T-helper 1 cell treated with Interleukin-12 subunit alpha and Interleukin-12 subunit beta and Interleukin-4 antibody, amounts not matched to agents 30 ng/mL and 1 ng/mL, for 36 hours (primary cell): ENCODE measurements around the gene JHY. TPM values are rescaled to one million over a fixed set of nuclear protein-coding genes. Genes with fewer than 3 reads are reported as not detected.

Source experiments
- intact Hi-C: fragments of 100-400 bp; cut with micrococcal nuclease; formaldehyde crosslinking; loops from one replicate; pipeline ENCODE4 v1.15.1; 2024
- total RNA-seq: library from RNA; stranded (reverse); gene quantifications from 2 replicates; pipeline ENCODE4 v1.2.3, GENCODE V29; 2022

Gene JHY
- total RNA-seq, 1 donor from 2014 or later = 2.9 TPM

- intact Hi-C loops = no loop called here
Observed at GRCh38 chr11:122869622-122870021, 12.9 kb upstream of the JHY start.

GRCh38 chr11:122871302-122871701, 11.3 kb upstream of the JHY start:
- intact Hi-C loops = no loop called here

GRCh38 chr11:122872046-122872445, 10.5 kb upstream of the JHY start:
- intact Hi-C loops = no loop called here

- intact Hi-C loops = no loop called here
Observed at GRCh38 chr11:122874991-122875390, 7.6 kb upstream of the JHY start.

- intact Hi-C loops = no loop called here
Observed at GRCh38 chr11:122877732-122878131, 4.8 kb upstream of the JHY start.

GRCh38 chr11:122879785-122880184, 2.8 kb upstream of the JHY start:
- intact Hi-C loops = loop anchor here (5.0 kb wide), 1 partner anchor 143 kb away; no protein-coding TSS in a partner anchor

- intact Hi-C loops = loop anchor here (5.0 kb wide), 1 partner anchor 139 kb away; no protein-coding TSS in a partner anchor
Observed at GRCh38 chr11:122882857-122883645, 492 bp downstream of the JHY start.

- intact Hi-C loops = loop anchor here (5.0 kb wide), 1 partner anchor 139 kb away; no protein-coding TSS in a partner anchor
Observed at GRCh38 chr11:122883646-122883979, 1.1 kb downstream of the JHY start.

- intact Hi-C loops = no loop called here
Observed at GRCh38 chr11:122888162-122888561, 5.6 kb downstream of the JHY start.

- intact Hi-C loops = no loop called here
Observed at GRCh38 chr11:122893131-122893530, 10.6 kb downstream of the JHY start.

GRCh38 chr11:122895563-122895962, 13.0 kb downstream of the JHY start:
- intact Hi-C loops = no loop called here

GRCh38 chr11:122897606-122898210, 15.1 kb downstream of the JHY start:
- intact Hi-C loops = no loop called here

GRCh38 chr11:122898799-122899198, 16.2 kb downstream of the JHY start:
- intact Hi-C loops = no loop called here

GRCh38 chr11:122900587-122901202, 18.1 kb downstream of the JHY start:
- intact Hi-C loops = no loop called here

GRCh38 chr11:122902951-122903350, 20.4 kb downstream of the JHY start:
- intact Hi-C loops = no loop called here

GRCh38 chr11:122910775-122911174, 28.2 kb downstream of the JHY start:
- intact Hi-C loops = loop anchor here (1.0 kb wide), 1 partner anchor 113 kb away; no protein-coding TSS in a partner anchor

- intact Hi-C loops = no loop called here
Observed at GRCh38 chr11:122917311-122917710, 34.8 kb downstream of the JHY start.

GRCh38 chr11:122918734-122919133, 36.2 kb downstream of the JHY start:
- intact Hi-C loops = no loop called here

- intact Hi-C loops = no loop called here
Observed at GRCh38 chr11:122920579-122920978, 38.0 kb downstream of the JHY start.

- intact Hi-C loops = no loop called here
Observed at GRCh38 chr11:122922893-122923292, 40.3 kb downstream of the JHY start.

- intact Hi-C loops = no loop called here
Observed at GRCh38 chr11:122923302-122923701, 40.7 kb downstream of the JHY start.

- intact Hi-C loops = no loop called here
Observed at GRCh38 chr11:122931510-122931909, 49.0 kb downstream of the JHY start.
